ENCODE data around the gene MYBPC3.

Gene MYBPC3

GRCh38 chr11:47352556-47352955 lies at the start of gene MYBPC3:
Gene MYBPC3 (minus strand): TSS chr11:47352702. CDS start chr11:47352647, 55 bp downstream.
- DNase-seq: no peak

GRCh38 chr11:47400768-47401279 lies 48.3 kb upstream of the MYBPC3 start:
- DNase-seq: no peak

- no peak for DNase-seq
These were observed 47.6 kb upstream of the MYBPC3 start for GRCh38 chr11:47399860-47400767.

GRCh38 chr11:47398551-47398950 lies 46.0 kb upstream of the MYBPC3 start:
- DNase-seq: no peak

- DNase-seq: no peak
These were observed 45.5 kb upstream of the MYBPC3 start for GRCh38 chr11:47398011-47398410.

- no peak for DNase-seq
These were observed 43.5 kb upstream of the MYBPC3 start for GRCh38 chr11:47396049-47396320.

- no peak for DNase-seq
These were observed 42.9 kb upstream of the MYBPC3 start for GRCh38 chr11:47395223-47396048.

GRCh38 chr11:47394322-47395222 lies 42.1 kb upstream of the MYBPC3 start:
- no peak for DNase-seq

GRCh38 chr11:47394050-47394321 lies 41.5 kb upstream of the MYBPC3 start:
- no peak for DNase-seq

GRCh38 chr11:47393163-47394049 lies 40.9 kb upstream of the MYBPC3 start:
- DNase-seq: no peak

GRCh38 chr11:47392546-47393162 lies 40.2 kb upstream of the MYBPC3 start:
- no peak for DNase-seq

GRCh38 chr11:47391711-47392432 lies 39.4 kb upstream of the MYBPC3 start:
- no peak for DNase-seq

GRCh38 chr11:47391077-47391583 lies 38.6 kb upstream of the MYBPC3 start:
- no peak for DNase-seq

- no peak for DNase-seq
These were observed 37.9 kb upstream of the MYBPC3 start for GRCh38 chr11:47390422-47390760.

- DNase-seq: no peak
These were observed 37.3 kb upstream of the MYBPC3 start for GRCh38 chr11:47389577-47390421.

GRCh38 chr11:47388697-47389576 lies 36.4 kb upstream of the MYBPC3 start:
- DNase-seq: no peak

- no peak for DNase-seq
These were observed 35.6 kb upstream of the MYBPC3 start for GRCh38 chr11:47387944-47388696.

GRCh38 chr11:47384498-47384897 lies 32.0 kb upstream of the MYBPC3 start:
- DNase-seq: no peak

Measured in DMS79 treated with DMSO at 0.1 percent for 48 hours (cell line).